GM12892 (cell line): Measurements from ENCODE around the gene FABP2.

Experiments used
- POLR2AphosphoS5 ChIP-seq: IDR thresholded peaks from 2 replicates; pipeline ENCODE4 v1.6.1; 2011; ENCODE audit warnings: low read depth, low read length, control low read depth
- TAF1 ChIP-seq: IDR thresholded peaks from 2 replicates; pipeline ENCODE4 v1.6.1; 2011; ENCODE audit warnings: low read depth, mild to moderate bottlenecking, control low read depth, low read length, borderline replicate concordance

- no peak for TF ChIP-seq TAF1
- TF ChIP-seq POLR2AphosphoS5, result no peak
Measured at GRCh38 chr4:119310826-119311225, 11.1 kb downstream of the FABP2 start.
